ENCODE results near the gene PIEZO2.

Gene PIEZO2

GRCh38 chr18:10898417-10898974 is 250.9 kb downstream of the PIEZO2 start:
- ATAC-seq: no peak
- no peak for TF ChIP-seq ZFP30 (CRISPR knock-in tag; IDR thresholded peaks at IDR 0.05)
- TF ChIP-seq RARB (CRISPR knock-in tag; IDR thresholded peaks at IDR 0.05): no peak
- TF ChIP-seq SNAI2 (CRISPR knock-in tag; IDR thresholded peaks at IDR 0.05): no peak

DNA sequence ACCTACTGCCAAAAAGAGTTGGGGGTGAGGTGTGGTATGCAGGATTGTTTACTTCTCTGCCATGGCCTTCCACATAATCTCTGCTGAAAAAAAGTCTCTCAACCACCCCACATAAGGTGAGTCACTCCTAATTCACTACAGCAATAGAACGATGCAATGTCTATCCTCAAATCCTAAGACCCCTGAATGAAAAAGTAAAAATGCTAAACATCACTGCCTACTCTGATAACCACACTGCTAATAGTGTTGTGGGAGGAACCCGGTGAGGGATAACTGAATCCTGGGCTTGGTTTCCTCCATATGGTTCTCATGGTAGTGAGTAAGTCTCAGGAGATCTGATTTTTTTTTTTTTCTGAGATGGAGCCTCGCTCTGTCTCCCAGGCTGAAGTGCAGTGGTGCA is 252.5 kb downstream of the PIEZO2 start:
- ATAC-seq: no peak
- no peak for TF ChIP-seq ZFP3 (CRISPR knock-in tag; IDR thresholded peaks at IDR 0.05)
- TF ChIP-seq GLIS3 (CRISPR knock-in tag; IDR thresholded peaks at IDR 0.05): no peak
- no peak for TF ChIP-seq ISL1 (CRISPR knock-in tag; IDR thresholded peaks at IDR 0.05)
- TF ChIP-seq TSHZ2 (CRISPR knock-in tag; IDR thresholded peaks at IDR 0.05): no peak

DNA sequence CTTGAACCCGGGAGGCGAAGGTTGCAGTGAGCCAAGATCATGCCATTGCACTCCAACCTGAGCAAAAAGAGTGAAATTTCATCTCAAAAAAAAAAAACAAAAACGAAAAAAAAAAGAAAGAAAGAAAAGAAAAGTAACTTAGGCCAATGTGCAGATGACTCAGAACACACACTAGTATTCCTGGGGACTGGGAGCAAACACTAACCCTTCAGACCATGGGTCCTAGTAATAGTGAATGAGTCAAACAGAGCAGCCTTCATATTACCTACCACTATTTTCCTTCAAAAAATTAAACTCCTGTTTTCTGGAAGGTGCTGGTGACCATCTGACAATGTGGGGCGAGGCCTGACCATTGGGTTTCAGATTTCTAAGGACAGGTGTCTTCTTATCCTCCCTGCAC is 253.4 kb downstream of the PIEZO2 start:
- no peak for ATAC-seq
- TF ChIP-seq ZFP30 (CRISPR knock-in tag; IDR thresholded peaks at IDR 0.05) (no peak), ESRRG (CRISPR knock-in tag; IDR thresholded peaks at IDR 0.05) (no peak), ARNTL (CRISPR knock-in tag; IDR thresholded peaks at IDR 0.05; ENCODE audit: borderline replicate concordance, low read depth) (no peak), PPARA (CRISPR knock-in tag; IDR thresholded peaks at IDR 0.05; ENCODE audit: borderline replicate concordance) (no peak), TSHZ2 (CRISPR knock-in tag; IDR thresholded peaks at IDR 0.05) (no peak), CREB5 (CRISPR knock-in tag; IDR thresholded peaks at IDR 0.05; ENCODE audit: low read depth) (no peak)

DNA sequence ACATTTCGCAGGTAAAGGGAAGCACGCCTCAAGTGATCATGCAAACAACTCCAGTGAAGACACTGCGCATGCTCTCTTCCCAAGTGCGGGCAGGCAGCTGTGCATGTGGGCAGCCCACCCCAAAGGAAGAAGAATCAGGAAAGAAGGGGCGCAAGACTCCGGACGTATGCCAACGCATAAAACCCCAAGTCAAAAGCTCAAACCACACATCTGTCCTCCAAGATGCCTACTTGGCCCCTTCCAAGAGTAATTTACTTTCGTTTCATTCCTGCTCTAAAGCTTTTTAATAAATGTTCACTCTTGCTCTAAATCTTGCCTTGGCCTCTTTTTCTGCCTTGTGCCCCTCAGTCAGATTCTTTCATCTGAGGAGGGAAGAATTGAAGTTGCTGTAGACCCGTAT is 254.9 kb downstream of the PIEZO2 start:
- TF ChIP-seq ZFP30 (CRISPR knock-in tag; IDR thresholded peaks at IDR 0.05): no peak
- no peak for TF ChIP-seq TOX (CRISPR knock-in tag; IDR thresholded peaks at IDR 0.05; ENCODE audit: borderline replicate concordance)
- TF ChIP-seq, protein P1, sequence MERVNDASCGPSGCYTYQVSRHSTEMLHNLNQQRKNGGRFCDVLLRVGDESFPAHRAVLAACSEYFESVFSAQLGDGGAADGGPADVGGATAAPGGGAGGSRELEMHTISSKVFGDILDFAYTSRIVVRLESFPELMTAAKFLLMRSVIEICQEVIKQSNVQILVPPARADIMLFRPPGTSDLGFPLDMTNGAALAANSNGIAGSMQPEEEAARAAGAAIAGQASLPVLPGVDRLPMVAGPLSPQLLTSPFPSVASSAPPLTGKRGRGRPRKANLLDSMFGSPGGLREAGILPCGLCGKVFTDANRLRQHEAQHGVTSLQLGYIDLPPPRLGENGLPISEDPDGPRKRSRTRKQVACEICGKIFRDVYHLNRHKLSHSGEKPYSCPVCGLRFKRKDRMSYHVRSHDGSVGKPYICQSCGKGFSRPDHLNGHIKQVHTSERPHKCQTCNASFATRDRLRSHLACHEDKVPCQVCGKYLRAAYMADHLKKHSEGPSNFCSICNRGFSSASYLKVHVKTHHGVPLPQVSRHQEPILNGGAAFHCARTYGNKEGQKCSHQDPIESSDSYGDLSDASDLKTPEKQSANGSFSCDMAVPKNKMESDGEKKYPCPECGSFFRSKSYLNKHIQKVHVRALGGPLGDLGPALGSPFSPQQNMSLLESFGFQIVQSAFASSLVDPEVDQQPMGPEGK (CRISPR knock-in tag; IDR thresholded peaks at IDR 0.05; ENCODE audit: borderline replicate concordance): no peak
- TF ChIP-seq ZNF565 (CRISPR knock-in tag; conservative IDR thresholded peaks at IDR 0.05; ENCODE audit: low read depth): no peak
- TF ChIP-seq BACH2 (CRISPR knock-in tag; IDR thresholded peaks at IDR 0.05; ENCODE audit: borderline replicate concordance): no peak
- no peak for TF ChIP-seq SNAI2 (CRISPR knock-in tag; IDR thresholded peaks at IDR 0.05)
- ATAC-seq: no peak

DNA sequence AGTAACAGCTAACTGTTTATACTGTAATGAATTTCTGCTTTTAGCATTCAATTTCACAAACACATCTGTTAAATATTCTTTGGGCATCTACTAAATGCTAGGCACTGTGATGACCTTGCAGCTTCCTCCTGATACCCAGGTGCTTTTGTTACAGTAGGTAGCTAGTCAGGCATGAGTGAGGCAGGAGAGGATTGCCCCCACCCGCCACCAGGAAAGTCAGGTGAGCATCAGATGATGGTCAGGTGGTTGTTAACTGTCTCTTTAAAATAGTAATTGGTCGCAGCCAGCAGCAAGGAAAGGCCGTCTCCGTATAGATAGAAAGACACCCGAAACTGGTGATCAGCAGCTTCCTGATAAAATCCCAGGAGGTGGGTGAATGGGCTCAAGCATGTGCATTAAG is 255.6 kb downstream of the PIEZO2 start:
- no peak for ATAC-seq
- TF ChIP-seq ZFP3 (CRISPR knock-in tag; IDR thresholded peaks at IDR 0.05) (no peak), OSR1 (CRISPR knock-in tag; IDR thresholded peaks at IDR 0.05) (no peak), BACH2 (CRISPR knock-in tag; IDR thresholded peaks at IDR 0.05; ENCODE audit: borderline replicate concordance) (no peak), CREB5 (CRISPR knock-in tag; IDR thresholded peaks at IDR 0.05; ENCODE audit: low read depth) (no peak), ESRRG (CRISPR knock-in tag; IDR thresholded peaks at IDR 0.05) (no peak)

Data from SK-N-SH treated with all-trans-retinoic acid at 6 μM for 48 hours (cell line).